GM19468 (cell line): Measurements from ENCODE around the gene AMBRA1.

Experiments
- ATAC-seq: cut with Tn5 transposase; IDR thresholded peaks from one replicate; pipeline ENCODE4 v1.9.1; 2021; ENCODE audit warnings: mild to moderate bottlenecking, moderate library complexity, moderate number of reproducible peaks; ENCODE audit not compliant: unreplicated experiment; ENCODE audit errors: extremely low read depth

AMBRA1 gene

GRCh38 chr11:46480909-46481308, 112.9 kb downstream of the AMBRA1 start:
- no peak for ATAC-seq

- no peak for ATAC-seq
These were observed 113.6 kb downstream of the AMBRA1 start for GRCh38 chr11:46480166-46480726.

- ATAC-seq = no peak
These were observed 114.2 kb downstream of the AMBRA1 start for GRCh38 chr11:46479601-46480000.

- no peak for ATAC-seq
These were observed 115.6 kb downstream of the AMBRA1 start for GRCh38 chr11:46478196-46478595.

GRCh38 chr11:46477136-46477535, 116.7 kb downstream of the AMBRA1 start:
- ATAC-seq = no peak

GRCh38 chr11:46475926-46476545, 117.8 kb downstream of the AMBRA1 start:
- ATAC-seq = no peak

- ATAC-seq = no peak
These were observed 118.5 kb downstream of the AMBRA1 start for GRCh38 chr11:46475051-46475925.

- ATAC-seq = no peak
These were observed 121.2 kb downstream of the AMBRA1 start for GRCh38 chr11:46472662-46472994.

- ATAC-seq = no peak
These were observed 121.7 kb downstream of the AMBRA1 start for GRCh38 chr11:46471943-46472661.

GRCh38 chr11:46469926-46470325, 123.9 kb downstream of the AMBRA1 start:
- no peak for ATAC-seq

- ATAC-seq = no peak
These were observed 128.1 kb downstream of the AMBRA1 start for GRCh38 chr11:46465683-46466082.

GRCh38 chr11:46463701-46464421, 130.0 kb downstream of the AMBRA1 start:
- ATAC-seq = no peak

- ATAC-seq = no peak
These were observed 132.3 kb downstream of the AMBRA1 start for GRCh38 chr11:46461461-46461927.

GRCh38 chr11:46458491-46458890, 135.3 kb downstream of the AMBRA1 start:
- ATAC-seq = no peak

GRCh38 chr11:46457659-46458424, 136.0 kb downstream of the AMBRA1 start:
- no peak for ATAC-seq

GRCh38 chr11:46457021-46457420, 136.8 kb downstream of the AMBRA1 start:
- ATAC-seq = no peak

GRCh38 chr11:46456269-46457001, 137.4 kb downstream of the AMBRA1 start:
- no peak for ATAC-seq

- ATAC-seq = no peak
These were observed 138.0 kb downstream of the AMBRA1 start for GRCh38 chr11:46455834-46456233.
